Activated CD4-positive, alpha-beta memory T cell treated with anti-CD3 and anti-CD28 coated beads for 36 hours (primary cell): ENCODE measurements around the gene SLIT1. TPM values are rescaled to one million over a fixed set of nuclear protein-coding genes. Genes with fewer than 3 reads are reported as not detected.

ENCODE experiments used
- CTCF ChIA-PET: fragments of 350-600 bp; sonication (Branson Sonifier 250); formaldehyde crosslinking; loops from one replicate; lab custom pipeline; 2021; ENCODE audit warnings: antibody characterized with exemption, inconsistent platforms; lab: Charles Lee
- POLR2A ChIA-PET: fragments of 350-600 bp; sonication (Branson Sonifier 250); formaldehyde crosslinking; loops from one replicate; lab custom pipeline; 2021; ENCODE audit warnings: antibody characterized with exemption; lab: Charles Lee
- DNase-seq: peaks from one replicate; pipeline ENCODE4 v3.0.0-alpha.2; 2020
- H3K27ac Mint-ChIP-seq: one replicate; pipeline ENCODE4 v1.8.0; 2021; ENCODE audit warnings: mixed read lengths
- H3K27me3 Mint-ChIP-seq: one replicate; pipeline ENCODE4 v1.8.0; 2021; ENCODE audit warnings: mixed read lengths
- H3K36me3 Mint-ChIP-seq: one replicate; pipeline ENCODE4 v1.8.0; 2021; ENCODE audit warnings: mixed read lengths
- H3K4me1 Mint-ChIP-seq: one replicate; pipeline ENCODE4 v1.8.0; 2021; ENCODE audit warnings: low read depth, mixed read lengths
- H3K4me3 Mint-ChIP-seq: one replicate; pipeline ENCODE4 v1.8.0; 2021; ENCODE audit warnings: mild to moderate bottlenecking, mixed read lengths
- H3K9me3 Mint-ChIP-seq: one replicate; pipeline ENCODE4 v1.8.0; 2021; ENCODE audit warnings: mixed read lengths
- intact Hi-C: fragments of 100-400 bp; cut with micrococcal nuclease; formaldehyde crosslinking; loops from one replicate; pipeline ENCODE4 v1.15.1; 2023
- total RNA-seq, 2 experiments: library from RNA; stranded (reverse); gene quantifications; one replicate each; pipeline ENCODE4 v1.2.3, GENCODE V29; 2021

Gene SLIT1
- total RNA-seq, 2 experiments from 2014 or later = 0.63 to 0.71 TPM

GRCh38 chr10:97119058-97119745 lies 66.6 kb downstream of the SLIT1 start:
- H3K27me3 Mint-ChIP-seq = peaks cover 9% of the 10 kb centered on the region
- POLR2A ChIA-PET = no interaction called here
- no peak overlapping the region for H3K27ac Mint-ChIP-seq
- H3K4me3 Mint-ChIP-seq = no peak overlapping the region
- no peak for DNase-seq
- CTCF ChIA-PET = interaction anchor here (0.7 to 3.5 kb wide), 5 partner anchors 46 to 99 kb away, joined by 3 to 29 read pairs (median 4); no protein-coding TSS in a partner anchor
- no peaks in the 10 kb centered on the region for H3K9me3 Mint-ChIP-seq
- intact Hi-C loops = loop anchor here (5.0 kb wide), 1 partner anchor 47 kb away; no protein-coding TSS in a partner anchor
- H3K36me3 Mint-ChIP-seq = no peaks in the 10 kb centered on the region
- no peaks in the 10 kb centered on the region for H3K4me1 Mint-ChIP-seq

GRCh38 chr10:97117372-97117771 lies 68.4 kb downstream of the SLIT1 start:
- no peaks in the 10 kb centered on the region for H3K9me3 Mint-ChIP-seq
- no peak overlapping the region for H3K27ac Mint-ChIP-seq
- POLR2A ChIA-PET = no interaction called here
- H3K4me1 Mint-ChIP-seq = no peaks in the 10 kb centered on the region
- DNase-seq = no peak
- no peak overlapping the region for H3K4me3 Mint-ChIP-seq
- intact Hi-C loops = loop anchor here (5.0 kb wide), 1 partner anchor 45 kb away; no protein-coding TSS in a partner anchor
- H3K27me3 Mint-ChIP-seq = peaks cover 9% of the 10 kb centered on the region
- H3K36me3 Mint-ChIP-seq = no peaks in the 10 kb centered on the region
- CTCF ChIA-PET = interaction anchor here (1.0 to 3.5 kb wide), 5 partner anchors 15 to 93 kb away, joined by 3 to 29 read pairs (median 4); no protein-coding TSS in a partner anchor

GRCh38 chr10:97116462-97117162 lies 69.1 kb downstream of the SLIT1 start:
- Mint-ChIP-seq H3K36me3 (no peaks in the 10 kb centered on the region), H3K4me1 (no peaks in the 10 kb centered on the region), H3K27me3 (peaks cover 5% of the 10 kb centered on the region), H3K27ac (no peak overlapping the region), H3K9me3 (no peaks in the 10 kb centered on the region), H3K4me3 (no peak overlapping the region)
- ChIA-PET POLR2A (no interaction called here), CTCF (interaction anchor here (1.0 to 3.5 kb wide), 5 partner anchors 15 to 94 kb away, joined by 3 to 29 read pairs (median 4); no protein-coding TSS in a partner anchor)
- intact Hi-C loops = loop anchor here (5.0 kb wide), 1 partner anchor 44 kb away; no protein-coding TSS in a partner anchor
- DNase-seq = no peak

- no peak for DNase-seq
- no peaks in the 10 kb centered on the region for H3K9me3 Mint-ChIP-seq
- H3K4me1 Mint-ChIP-seq = no peaks in the 10 kb centered on the region
- no peaks in the 10 kb centered on the region for H3K36me3 Mint-ChIP-seq
- intact Hi-C loops = loop anchor here (5.0 kb wide), 1 partner anchor 44 kb away; no protein-coding TSS in a partner anchor
- POLR2A ChIA-PET = no interaction called here
- peaks cover 4% of the 10 kb centered on the region for H3K27me3 Mint-ChIP-seq
- no peak overlapping the region for H3K27ac Mint-ChIP-seq
- H3K4me3 Mint-ChIP-seq = no peak overlapping the region
- CTCF ChIA-PET = interaction anchor here (0.7 to 3.5 kb wide), 2 partner anchors 43 to 274 kb away, joined by 3 to 29 read pairs; no protein-coding TSS in a partner anchor
Observed at GRCh38 chr10:97115846-97116245, 69.9 kb downstream of the SLIT1 start.

- no peaks in the 10 kb centered on the region for H3K9me3 Mint-ChIP-seq
- intact Hi-C loops = no loop called here
- H3K4me3 Mint-ChIP-seq = no peak overlapping the region
- no peak for DNase-seq
- no peaks in the 10 kb centered on the region for H3K36me3 Mint-ChIP-seq
- POLR2A ChIA-PET = no interaction called here
- CTCF ChIA-PET = interaction anchor here (0.7 to 1.4 kb wide), 3 partner anchors 39 to 136 kb away, joined by 3 to 8 read pairs (median 4); no protein-coding TSS in a partner anchor
- H3K4me1 Mint-ChIP-seq = no peaks in the 10 kb centered on the region
- no peak overlapping the region for H3K27ac Mint-ChIP-seq
- H3K27me3 Mint-ChIP-seq = peaks cover 3% of the 10 kb centered on the region
Observed at GRCh38 chr10:97111615-97112014, 74.1 kb downstream of the SLIT1 start.

- no peaks in the 10 kb centered on the region for H3K9me3 Mint-ChIP-seq
- intact Hi-C loops = no loop called here
- H3K36me3 Mint-ChIP-seq = no peaks in the 10 kb centered on the region
- H3K4me1 Mint-ChIP-seq = no peaks in the 10 kb centered on the region
- no peak overlapping the region for H3K4me3 Mint-ChIP-seq
- POLR2A ChIA-PET = no interaction called here
- H3K27me3 Mint-ChIP-seq = peaks cover 3% of the 10 kb centered on the region
- DNase-seq = no peak
- H3K27ac Mint-ChIP-seq = no peak overlapping the region
- CTCF ChIA-PET = no interaction called here
Observed at GRCh38 chr10:97109547-97109946, 76.2 kb downstream of the SLIT1 start.

- intact Hi-C loops = no loop called here
- H3K27ac Mint-ChIP-seq = no peak overlapping the region
- no peaks in the 10 kb centered on the region for H3K36me3 Mint-ChIP-seq
- H3K4me1 Mint-ChIP-seq = no peaks in the 10 kb centered on the region
- CTCF ChIA-PET = interaction anchor here (1.5 to 1.7 kb wide), 2 partner anchors 71 to 89 kb away, joined by 4 read pairs; no protein-coding TSS in a partner anchor
- POLR2A ChIA-PET = no interaction called here
- no peaks in the 10 kb centered on the region for H3K9me3 Mint-ChIP-seq
- peaks cover 3% of the 10 kb centered on the region for H3K27me3 Mint-ChIP-seq
- no peak for DNase-seq
- no peak overlapping the region for H3K4me3 Mint-ChIP-seq
Observed at GRCh38 chr10:97107551-97107950, 78.2 kb downstream of the SLIT1 start.

GRCh38 chr10:97106207-97106606 lies 79.6 kb downstream of the SLIT1 start:
- intact Hi-C loops = no loop called here
- Mint-ChIP-seq H3K4me3 (no peak overlapping the region), H3K9me3 (no peaks in the 10 kb centered on the region), H3K36me3 (no peaks in the 10 kb centered on the region), H3K4me1 (no peaks in the 10 kb centered on the region), H3K27ac (no peak overlapping the region), H3K27me3 (peaks cover 2% of the 10 kb centered on the region)
- CTCF ChIA-PET = interaction anchor here (1.7 kb wide), 1 partner anchor 90 kb away, joined by 4 read pairs; no protein-coding TSS in a partner anchor
- POLR2A ChIA-PET = interaction anchor here (0.5 to 0.6 kb wide), 2 partner anchors 137 to 245 kb away, joined by 3 read pairs; no protein-coding TSS in a partner anchor
- DNase-seq = no peak

- no peak overlapping the region for H3K4me3 Mint-ChIP-seq
- ChIA-PET CTCF (no interaction called here), POLR2A (no interaction called here)
- no peaks in the 10 kb centered on the region for H3K36me3 Mint-ChIP-seq
- DNase-seq = no peak
- peaks cover 2% of the 10 kb centered on the region for H3K27me3 Mint-ChIP-seq
- intact Hi-C loops = no loop called here
- H3K9me3 Mint-ChIP-seq = no peaks in the 10 kb centered on the region
- no peak overlapping the region for H3K27ac Mint-ChIP-seq
- no peaks in the 10 kb centered on the region for H3K4me1 Mint-ChIP-seq
Observed at GRCh38 chr10:97105303-97105702, 80.5 kb downstream of the SLIT1 start.

GRCh38 chr10:97103316-97104080 lies 82.3 kb downstream of the SLIT1 start:
- peaks cover 2% of the 10 kb centered on the region for H3K27me3 Mint-ChIP-seq
- POLR2A ChIA-PET = no interaction called here

GRCh38 chr10:97102441-97102840 lies 83.3 kb downstream of the SLIT1 start:
- Mint-ChIP-seq H3K27me3 (peaks cover 2% of the 10 kb centered on the region), H3K4me3 (no peak overlapping the region), H3K36me3 (no peaks in the 10 kb centered on the region), H3K9me3 (no peaks in the 10 kb centered on the region), H3K4me1 (no peaks in the 10 kb centered on the region), H3K27ac (no peak overlapping the region)
- ChIA-PET CTCF (interaction anchor here (1.0 to 1.4 kb wide), 3 partner anchors 15 to 112 kb away, joined by 3 to 4 read pairs (median 4); no protein-coding TSS in a partner anchor), POLR2A (no interaction called here)
- DNase-seq = no peak
- intact Hi-C loops = no loop called here

More at GRCh38 chr10:97103316-97104080, 82.3 kb downstream of the SLIT1 start:
- H3K4me1 Mint-ChIP-seq = no peaks in the 10 kb centered on the region
- no peaks in the 10 kb centered on the region for H3K9me3 Mint-ChIP-seq
- DNase-seq = no peak
- no peak overlapping the region for H3K27ac Mint-ChIP-seq
- no peak overlapping the region for H3K4me3 Mint-ChIP-seq
- intact Hi-C loops = no loop called here
- CTCF ChIA-PET = interaction anchor here (1.2 to 1.4 kb wide), 2 partner anchors 107 to 111 kb away, joined by 3 to 4 read pairs; no protein-coding TSS in a partner anchor
- H3K36me3 Mint-ChIP-seq = no peaks in the 10 kb centered on the region
